HG03442 (cell line): ENCODE results near the gene ITGB6.

ENCODE experiments used
- ATAC-seq: cut with Tn5 transposase; IDR thresholded peaks from one replicate; pipeline ENCODE4 v1.9.1; 2021; ENCODE audit warnings: mild to moderate bottlenecking, moderate library complexity; ENCODE audit not compliant: unreplicated experiment

The ITGB6 gene

GRCh38 chr2:160221391-160222276 lies 21.6 kb upstream of the ITGB6 start:
- ATAC-seq: no peak

DNA sequence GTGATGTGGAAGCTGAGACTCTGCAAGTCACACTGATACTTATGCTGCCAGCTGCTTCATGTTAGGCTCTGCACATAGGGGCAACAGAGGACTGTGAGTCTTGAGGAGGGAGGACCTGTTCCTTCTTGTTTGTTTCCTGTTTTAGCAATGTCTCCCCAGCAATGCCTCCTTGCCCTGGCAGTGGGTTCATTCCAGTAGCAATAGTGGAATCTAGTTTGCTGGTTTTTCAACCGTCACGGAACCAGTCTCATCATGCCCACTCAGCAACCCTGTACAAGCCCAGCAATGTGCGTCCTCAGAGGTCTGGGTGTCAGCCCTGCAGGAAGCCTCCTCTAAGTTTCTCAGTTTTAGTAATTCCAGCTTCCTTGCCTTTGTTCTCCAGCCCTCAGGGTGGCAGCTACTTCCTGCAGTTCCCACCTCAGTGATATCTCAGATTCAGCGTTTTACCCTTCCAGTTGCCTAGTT lies 20.5 kb upstream of the ITGB6 start:
- no peak for ATAC-seq

DNA sequence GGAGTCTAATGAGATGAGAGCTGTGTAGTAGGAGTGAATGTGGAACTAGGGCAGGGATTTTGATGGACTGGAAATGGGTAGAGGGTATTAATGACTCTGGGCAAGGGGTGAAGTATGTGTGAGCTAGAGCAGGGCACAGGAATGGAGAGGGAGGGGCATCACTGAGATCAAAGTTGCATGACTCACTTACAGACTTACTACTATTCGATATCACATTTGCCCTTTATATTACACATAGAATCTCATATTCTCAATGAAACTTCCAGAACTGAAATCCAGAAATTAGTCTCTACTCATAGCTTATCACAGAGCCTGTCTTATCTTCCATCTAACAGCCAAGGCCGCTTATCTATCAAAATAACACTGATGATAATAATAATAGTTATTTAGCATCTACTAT lies 20.0 kb upstream of the ITGB6 start:
- no peak for ATAC-seq

- ATAC-seq: no peak
Observed at GRCh38 chr2:160214461-160215445, 14.7 kb upstream of the ITGB6 start.

DNA sequence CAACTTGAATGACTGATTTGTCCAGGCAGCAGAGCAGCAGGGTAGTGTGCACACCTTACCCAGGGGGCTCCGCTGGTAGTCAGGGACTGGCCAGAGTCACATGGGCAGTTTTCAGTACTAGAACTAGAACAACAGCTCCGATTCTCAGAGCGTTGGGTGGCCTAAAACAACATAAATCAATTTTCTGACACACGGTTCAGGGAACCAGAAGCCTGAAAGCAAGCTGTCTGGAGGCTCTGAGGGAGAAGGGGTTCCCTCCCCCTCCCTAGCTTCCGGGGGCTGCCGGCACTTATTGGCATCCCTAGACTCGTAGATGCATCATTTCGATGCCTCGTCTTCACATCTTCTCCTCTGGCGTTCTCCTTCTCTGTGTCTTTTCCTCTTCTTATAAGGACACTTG lies 13.4 kb upstream of the ITGB6 start:
- no peak for ATAC-seq

DNA sequence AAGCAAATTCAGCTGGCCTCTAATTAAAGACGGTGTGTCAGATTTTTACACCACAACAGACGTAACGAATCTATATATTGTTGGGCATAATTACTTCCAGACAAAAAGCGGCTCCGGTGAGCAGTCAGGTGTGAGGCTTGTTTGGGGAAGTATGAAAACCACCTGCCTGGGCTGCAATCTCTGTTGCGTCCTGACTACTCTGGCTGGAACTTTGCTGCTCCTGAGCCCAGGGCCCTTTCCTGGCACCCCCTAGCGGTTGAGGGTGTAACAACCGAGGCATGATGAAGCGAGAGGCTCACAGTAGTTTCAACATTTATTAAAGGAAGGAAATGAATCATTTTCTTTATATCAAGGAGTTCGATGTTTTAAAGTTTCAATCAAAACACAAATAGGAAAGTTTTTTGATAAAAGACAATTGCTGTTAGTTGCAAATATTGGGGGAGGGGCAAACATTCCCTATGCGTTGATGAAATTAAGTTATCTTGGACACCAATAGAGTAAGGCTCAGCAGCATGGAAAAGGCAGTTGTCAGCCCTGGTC lies 10.6 kb upstream of the ITGB6 start:
- ATAC-seq: peak; percentile 96

DNA sequence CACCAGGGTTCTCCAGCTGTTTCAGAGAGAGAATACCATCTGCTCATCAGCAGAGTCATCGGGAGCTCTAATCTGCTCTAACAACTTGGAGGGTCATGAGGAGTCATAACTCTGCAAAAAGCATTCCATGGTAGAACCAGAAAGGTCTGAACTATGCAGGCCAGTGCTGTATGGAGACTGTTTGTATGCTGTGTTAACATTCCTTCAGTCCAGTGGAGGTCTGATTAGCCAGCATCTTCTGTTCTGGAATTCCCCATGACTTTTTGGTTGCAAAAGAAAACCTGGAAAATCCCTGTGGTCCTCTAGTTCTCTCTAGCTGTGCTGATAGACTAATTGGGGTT lies 9.4 kb upstream of the ITGB6 start:
- no peak for ATAC-seq

DNA sequence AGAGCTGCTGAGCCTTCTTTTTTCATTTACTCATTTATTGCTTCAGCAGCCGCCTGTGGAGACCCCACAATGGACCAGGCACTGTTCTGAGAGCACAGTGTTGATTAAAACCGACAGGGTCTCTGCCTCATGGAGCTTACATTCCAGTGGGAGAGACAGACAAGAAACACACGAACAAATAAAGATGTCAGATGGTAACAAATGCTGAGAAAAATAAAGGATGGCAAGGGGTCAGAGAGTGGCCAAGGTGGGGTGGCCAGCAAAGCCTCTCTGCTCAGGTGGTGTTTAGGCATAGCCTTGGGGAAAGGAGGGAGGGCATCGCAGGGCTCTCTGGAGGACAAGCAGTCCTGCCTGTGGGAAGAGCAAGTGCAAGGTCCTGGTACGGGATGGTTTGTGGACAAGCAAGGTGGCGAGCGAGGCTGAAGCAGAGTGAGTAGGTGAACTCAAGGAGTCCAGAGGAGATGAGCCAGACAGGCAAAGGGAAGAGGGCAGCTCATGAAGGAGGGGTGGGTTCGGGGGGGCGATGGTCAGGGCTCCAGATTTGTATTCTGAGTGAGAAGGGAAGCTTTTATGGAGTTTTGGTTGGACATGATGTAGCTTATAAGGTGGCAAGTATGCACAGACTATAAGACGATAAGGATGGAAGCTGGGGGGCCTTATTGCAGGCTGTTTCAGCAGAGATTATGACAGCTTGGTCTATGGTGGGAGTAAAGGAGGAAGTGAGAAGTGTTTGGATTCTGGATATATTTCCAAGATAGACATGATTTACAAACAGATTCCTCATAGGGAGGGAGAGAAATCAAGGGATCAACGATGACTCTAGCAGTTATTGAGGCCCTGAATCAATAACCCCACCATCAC lies 8.8 kb upstream of the ITGB6 start:
- no peak for ATAC-seq

GRCh38 chr2:160207804-160208654 lies 8.0 kb upstream of the ITGB6 start:
- peak; percentile 27 for ATAC-seq

GRCh38 chr2:160207271-160207670 lies 7.2 kb upstream of the ITGB6 start:
- no peak for ATAC-seq

DNA sequence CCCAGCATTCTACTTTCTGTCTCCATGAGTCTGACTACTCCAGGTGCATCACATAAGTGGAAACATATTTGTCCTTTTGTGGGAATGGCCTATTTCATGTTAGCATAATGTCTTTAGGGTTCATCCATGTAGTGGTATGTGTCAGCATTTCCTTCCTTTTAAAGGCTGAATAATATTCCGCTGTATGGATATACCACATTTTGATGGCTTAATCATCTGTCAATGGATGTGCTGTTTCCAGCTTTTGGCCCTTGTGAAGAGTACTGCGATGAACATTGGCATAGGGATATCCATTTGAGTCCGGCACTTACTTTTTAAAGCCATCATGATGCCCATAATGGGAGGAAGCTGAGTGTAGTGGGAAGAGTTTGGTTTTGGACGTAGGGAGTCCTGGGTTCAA lies 6.4 kb upstream of the ITGB6 start:
- ATAC-seq: no peak

- ATAC-seq: no peak
Observed at GRCh38 chr2:160205505-160205904, 5.4 kb upstream of the ITGB6 start.

- ATAC-seq: no peak
Observed at GRCh38 chr2:160203422-160203821, 3.4 kb upstream of the ITGB6 start.

DNA sequence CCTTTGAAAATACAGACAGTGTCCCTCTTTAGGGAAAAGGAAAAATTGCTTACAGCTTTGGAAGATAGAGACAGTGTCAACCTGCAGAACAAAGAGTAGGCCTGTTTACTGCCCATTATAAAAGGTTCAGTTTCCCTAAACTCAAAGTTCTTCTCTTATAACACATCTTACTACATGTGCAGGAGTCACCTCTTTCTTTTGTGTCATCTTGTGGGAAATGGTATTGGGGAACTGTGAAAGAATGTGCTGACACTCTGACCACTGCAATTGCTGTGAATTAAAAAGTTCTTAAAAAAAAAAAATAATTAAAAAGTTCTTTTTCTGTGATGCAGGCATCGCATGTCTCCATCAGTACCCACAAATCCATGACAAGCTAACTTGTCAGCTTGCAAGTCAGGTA lies 2.9 kb upstream of the ITGB6 start:
- no peak for ATAC-seq

GRCh38 chr2:160201849-160202539 lies 1.9 kb upstream of the ITGB6 start:
- ATAC-seq: peak; percentile 61

- no peak for ATAC-seq
Observed at GRCh38 chr2:160200921-160201320, 849 bp upstream of the ITGB6 start.

- ATAC-seq: no peak
Observed at GRCh38 chr2:160199053-160199452, 1.0 kb downstream of the ITGB6 start.

- ATAC-seq: no peak
Observed at GRCh38 chr2:160197587-160197986, 2.5 kb downstream of the ITGB6 start.

GRCh38 chr2:160194946-160195345 lies 5.1 kb downstream of the ITGB6 start:
- ATAC-seq: no peak
